HepG2 (cell line): ENCODE results near the gene L1CAM. TPM values are rescaled to one million over a fixed set of nuclear protein-coding genes. Genes with fewer than 3 reads are reported as not detected.

Source experiments
- ATAC-seq: fragments of 200-7000 bp; cut with Tn5 transposase; 3 replicates; pipeline ENCODE4 v1.9.1; 2020; ENCODE audit warnings: mild to moderate bottlenecking, moderate library complexity
- BruUV-seq: library from RNA; stranded (reverse); fragments of 400-500 nt; replicated peaks from 2 replicates; lab custom pipeline; 2021; lab: Mats Ljungman, UMichigan
- CTCF ChIA-PET: fragments of 300-600 bp; formaldehyde crosslinking; extraction: SDS; loops from one replicate; lab custom pipeline; 2021; ENCODE audit warnings: low total read pairs, inconsistent platforms, low intra/inter-chr PET ratio; lab: Yijun Ruan, JAX
- POLR2A ChIA-PET: fragments of 350-600 bp; sonication (Branson Sonifier 250); formaldehyde crosslinking; loops from one replicate; lab custom pipeline; 2020; ENCODE audit warnings: antibody characterized with exemption, inconsistent platforms; lab: Yijun Ruan, JAX
- DNase-seq: peaks from one replicate; pipeline ENCODE4 v3.0.0-alpha.2; 2015; ENCODE audit warnings: low spot score
- FAIRE-seq: peaks from 3 replicates; lab custom pipeline; 2011; peaks lifted over from hg19 to GRCh38; lab: Jason Lieb, UNC
- H2AFZ ChIP-seq: one replicate; pipeline ENCODE4 v1.6.1; 2011; ENCODE audit warnings: low read length, inconsistent platforms
- H3K27ac ChIP-seq: fragments of 300-600 bp; 3 replicates; pipeline ENCODE4 v1.8.0; 2011; ENCODE audit warnings: mixed run types, mild to moderate bottlenecking, mixed read lengths, low read length, inconsistent platforms; ENCODE audit not compliant: insufficient read depth; ENCODE audit errors: extremely low read length
- H3K27me3 ChIP-seq, 2 experiments: fragments of 200-600 bp in 1 of 2; 2 replicates in 1 of 2; 3 replicates in 1 of 2; pipeline versions ENCODE4 v1.6.0 to v1.8.0; 2011; ENCODE audit warnings: low read length in 2 of 2, mild to moderate bottlenecking in 2 of 2, moderate library complexity in 2 of 2, inconsistent platforms in 1 of 2; ENCODE audit not compliant: insufficient read depth in 2 of 2, control insufficient read depth in 1 of 2
- H3K36me3 ChIP-seq, 2 experiments: fragments of 200-600 bp in 1 of 2; replicated peaks in 1 of 2; 2 replicates in 1 of 2; 3 replicates in 1 of 2; pipeline versions ENCODE4 v1.5.1 to v1.8.0; 2011; ENCODE audit warnings: low read length in 2 of 2, inconsistent platforms in 1 of 2; ENCODE audit not compliant: insufficient read depth in 2 of 2, control insufficient read depth in 1 of 2
- H3K4me1 ChIP-seq: 2 replicates; pipeline ENCODE4 v1.5.1; 2012; ENCODE audit warnings: low read length, inconsistent platforms; ENCODE audit not compliant: insufficient read depth
- H3K4me2 ChIP-seq: 2 replicates; pipeline ENCODE4 v1.6.0; 2011; ENCODE audit warnings: low read depth, low read length, inconsistent platforms
- H3K4me3 ChIP-seq, 3 experiments: fragments of 200-600 bp in 1 of 3; sonication (generic), shearing (Covaris generic) in 1 of 3; replicated peaks in 1 of 3; 2 replicates each; pipeline ENCODE4 v1.5.1; 2011 to 2016; ENCODE audit warnings: low read length in 3 of 3, inconsistent platforms in 2 of 3, low read depth in 2 of 3, mild to moderate bottlenecking in 2 of 3, control low read depth in 1 of 3, mixed read lengths in 1 of 3; ENCODE audit not compliant: insufficient read depth in 1 of 3
- H3K79me2 ChIP-seq: one replicate; pipeline ENCODE4 v1.6.1; 2011; ENCODE audit warnings: low read length, inconsistent platforms; ENCODE audit not compliant: insufficient read depth
- H3K9ac ChIP-seq: 2 replicates; pipeline ENCODE4 v1.6.0; 2011; ENCODE audit warnings: mild to moderate bottlenecking, low read depth, low read length, inconsistent platforms; ENCODE audit not compliant: insufficient read depth
- H3K9me3 ChIP-seq: 2 replicates; pipeline ENCODE4 v1.5.1; 2012; ENCODE audit warnings: mild to moderate bottlenecking, low read length
- H4K20me1 ChIP-seq: 2 replicates; pipeline ENCODE4 v1.6.0; 2011; ENCODE audit warnings: inconsistent platforms, mild to moderate bottlenecking, low read length, moderate library complexity; ENCODE audit not compliant: insufficient read depth
- BCL3 ChIP-seq: sonication (generic); formaldehyde crosslinking; IDR thresholded peaks from 2 replicates; pipeline ENCODE4 v1.5.1; 2020; ENCODE audit warnings: mild to moderate bottlenecking, missing genetic modification reagents, moderate library complexity
- BRF2 ChIP-seq: sonication (generic); formaldehyde crosslinking; IDR thresholded peaks from 2 replicates; pipeline ENCODE4 v1.8.1; 2022; ENCODE audit warnings: mild to moderate bottlenecking, missing genetic modification reagents
- GATA4 ChIP-seq: sonication (generic); IDR thresholded peaks from 2 replicates; pipeline ENCODE4 v1.6.1; 2016; ENCODE audit warnings: antibody characterized with exemption, low read depth, borderline replicate concordance
- HDAC2 ChIP-seq: sonication (generic); formaldehyde crosslinking; IDR thresholded peaks from 2 replicates; pipeline ENCODE4 v1.4.0; 2020; ENCODE audit warnings: missing genetic modification reagents
- HOXA5 ChIP-seq: sonication (generic); formaldehyde crosslinking; IDR thresholded peaks from 2 replicates; pipeline ENCODE4 v1.4.0; 2020; ENCODE audit warnings: missing genetic modification reagents
- MEIS1 ChIP-seq: sonication (generic); formaldehyde crosslinking; IDR thresholded peaks from 2 replicates; pipeline ENCODE4 v1.9.0; 2021; ENCODE audit warnings: mild to moderate bottlenecking, missing genetic modification reagents, moderate library complexity, borderline replicate concordance
- NFAT5 ChIP-seq: sonication (generic); formaldehyde crosslinking; IDR thresholded peaks from 2 replicates; pipeline ENCODE4 v1.4.0; 2020; ENCODE audit warnings: missing genetic modification reagents
- SP1 ChIP-seq, 2 experiments: fragments of 450-650 bp in 1 of 2; sonication (generic) in 1 of 2; formaldehyde crosslinking in 1 of 2; IDR thresholded peaks; 2 replicates each; pipeline versions ENCODE4 v1.4.0 to v1.6.1; 2016 to 2020; ENCODE audit warnings: missing genetic modification reagents in 1 of 2
- XBP1 ChIP-seq: sonication (generic); formaldehyde crosslinking; IDR thresholded peaks from 2 replicates; pipeline ENCODE4 v1.5.0; 2020; ENCODE audit warnings: missing genetic modification reagents
- ZNF570 ChIP-seq: sonication (generic); formaldehyde crosslinking; IDR thresholded peaks from 2 replicates; pipeline ENCODE4 v1.4.0; 2020; ENCODE audit warnings: mild to moderate bottlenecking, missing genetic modification reagents, borderline replicate concordance
- ZNF598 ChIP-seq: sonication (generic); formaldehyde crosslinking; IDR thresholded peaks from 2 replicates; pipeline ENCODE4 v1.5.1; 2020; ENCODE audit warnings: mild to moderate bottlenecking, missing genetic modification reagents, borderline replicate concordance
- ZNF678 ChIP-seq: sonication (generic); formaldehyde crosslinking; IDR thresholded peaks from 2 replicates; pipeline ENCODE4 v1.4.0; 2020; ENCODE audit warnings: mild to moderate bottlenecking, missing genetic modification reagents
- ZNF816 ChIP-seq: sonication (generic); formaldehyde crosslinking; IDR thresholded peaks from 2 replicates; pipeline ENCODE4 v1.8.0; 2022; ENCODE audit warnings: missing genetic modification reagents, mild to moderate bottlenecking, borderline replicate concordance
- ZSCAN9 ChIP-seq: IDR thresholded peaks from 2 replicates; pipeline ENCODE4 v1.6.1; 2016; ENCODE audit warnings: borderline replicate concordance
- WGBS: methylation state at CpG from one replicate; pipeline ENCODE4 v1.1.6; 2017; ENCODE audit warnings: low lambda C conversion rate; 5-methylcytosine and 5-hydroxymethylcytosine counted together
- in situ Hi-C: cut with HindIII; loops from 2 replicates; pipeline ENCODE4 v1.10.0; 2017; ENCODE audit warnings: low pct_unique_long_range_greater_than_20kb; ENCODE audit not compliant: extremely low pct_ligation_motif_present
- intact Hi-C: fragments of 100-400 bp; cut with micrococcal nuclease; formaldehyde crosslinking; loops from one replicate; pipeline ENCODE4 v1.10.0; 2022; ENCODE audit not compliant: unreplicated experiment
- polyA plus RNA-seq, 8 experiments: library from polyadenylated mRNA; depleted of rRNA in 3 of 8; stranded (reverse) in 7 of 8; unstranded in 1 of 8; fragments of >200 nt; fragmentation: Illumina TruSeq in 4 of 8; extraction: Trizol in 4 of 8; gene quantifications; 2 replicates each; pipeline versions ENCODE4 v1.2.1 to v1.2.3, GENCODE V29; 2011 to 2016; ENCODE audit warnings: low read depth in 4 of 8, missing spikeins in 1 of 8, mixed read lengths in 1 of 8; ENCODE audit not compliant: insufficient read depth in 1 of 8
- total RNA-seq, 5 experiments: library from RNA; depleted of rRNA; stranded (reverse); fragments of >200 nt; fragmentation: Illumina TruSeq; extraction: Trizol; gene quantifications; 2 replicates each; pipeline ENCODE4 v1.2.3, GENCODE V29; 2016; ENCODE audit warnings: low read depth in 1 of 5

The L1CAM gene
- total and polyA plus RNA-seq, 2 of the 13 experiments (the other 11 are each of a cell fraction or from before 2014, with no cell fraction given), result 1.4 to 2.0 TPM

- ChIA-PET CTCF (no interaction called here), POLR2A (no interaction called here)
- no peak for DNase-seq
- no peak overlapping the region for H3K4me3 ChIP-seq
- H4K20me1 ChIP-seq, result no peaks in the 10 kb centered on the region
- no peak overlapping the region for H3K4me2 ChIP-seq
- TF ChIP-seq ZSCAN9 (CRISPR knock-in tag) (no peak), ZNF816 (CRISPR knock-in tag) (no peak), BRF2 (no peak), HDAC2 (no peak), MEIS1 (CRISPR knock-in tag) (no peak), SP1 (IDR thresholded peaks at IDR 0.05) (no peak), SP1 (CRISPR knock-in tag; IDR thresholded peaks at IDR 0.05) (no peak), XBP1 (no peak), GATA4 (no peak), HOXA5 (CRISPR knock-in tag) (no peak), BCL3 (no peak), ZNF678 (CRISPR knock-in tag) (no peak), NFAT5 (CRISPR knock-in tag) (no peak), ZNF570 (no peak), ZNF598 (CRISPR knock-in tag) (no peak)
- H3K27me3 ChIP-seq, result no peaks in the 10 kb centered on the region; a peak in 1 of 5 replicates
- H3K79me2 ChIP-seq, result no peaks in the 10 kb centered on the region
- no peak for FAIRE-seq
- in situ Hi-C loops (no loop called here), intact Hi-C loops (no loop called here)
- no peaks in the 10 kb centered on the region for H3K4me1 ChIP-seq
- no peak overlapping the region for H3K9ac ChIP-seq
- no TSS peak for BruUV-seq
- no peak overlapping the region for H2AFZ ChIP-seq
- no peak overlapping the region for H3K27ac ChIP-seq
- H3K9me3 ChIP-seq, result no peaks in the 10 kb centered on the region
- ATAC-seq, result no peak
- H3K36me3 ChIP-seq, result no peaks in the 10 kb centered on the region
- 67% methylated on average over 7 of the region's 28 CpGs for WGBS
These were observed 22.6 kb downstream of the L1CAM start for GRCh38 chrX:153863251-153863991.
